Peyer's patch (tissue), 4 donors: ENCODE measurements around the gene CXCL17.

Source experiments
- CTCF ChIP-seq, 6 experiments: fragments of 450-650 bp in 4 of 6; fragments of 200-600 bp in 2 of 6; sonication (generic) in 1 of 6; IDR thresholded peaks; one replicate each; pipeline ENCODE4 v1.5.1; 2017 to 2019; ENCODE audit warnings: antibody characterized with exemption in 6 of 6, mild to moderate bottlenecking in 3 of 6, moderate library complexity in 1 of 6
- POLR2A ChIP-seq, 2 donors: fragments of 450-650 bp; IDR thresholded peaks; one replicate each; pipeline ENCODE4 v1.5.1; 2017; ENCODE audit warnings: antibody characterized with exemption in 2 of 2, mild to moderate bottlenecking in 2 of 2, moderate library complexity in 2 of 2

DNA sequence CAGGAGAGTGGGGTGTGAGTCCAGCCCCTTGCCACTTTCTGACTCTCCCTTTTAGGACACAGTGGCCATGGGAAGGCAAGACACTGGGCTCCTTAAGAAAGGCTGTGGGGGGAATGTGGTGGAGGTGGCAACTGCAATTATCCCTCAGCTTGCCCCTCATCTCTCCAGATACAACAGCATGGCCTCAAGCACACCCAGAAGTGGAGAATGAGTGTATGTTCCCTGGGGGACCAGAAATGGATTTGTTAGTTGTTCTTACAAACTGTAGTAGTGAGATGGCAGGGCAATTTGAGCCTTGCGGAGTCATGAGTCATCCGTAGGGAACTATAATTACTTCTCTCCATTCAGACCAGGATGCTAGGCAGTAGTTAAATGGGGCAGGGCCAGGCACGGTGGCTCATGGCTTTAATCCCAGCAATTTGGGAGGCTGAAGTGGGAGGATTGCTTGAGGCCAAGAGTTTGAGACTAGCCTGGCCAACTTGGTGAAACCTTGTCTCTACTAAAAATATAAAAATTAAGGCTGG lies 25.6 kb upstream of the CXCL17 start:
- TF ChIP-seq CTCF (IDR thresholded peaks at IDR 0.05) (no peak), POLR2A (IDR thresholded peaks at IDR 0.05) (no peak)
